ENCODE measurements around the gene GIMAP2. TPM values are rescaled to one million over a fixed set of nuclear protein-coding genes. Genes with fewer than 3 reads are reported as not detected.

GIMAP2 gene
- total RNA-seq, 1 experiment from 2014 or later, result not detected

DNA sequence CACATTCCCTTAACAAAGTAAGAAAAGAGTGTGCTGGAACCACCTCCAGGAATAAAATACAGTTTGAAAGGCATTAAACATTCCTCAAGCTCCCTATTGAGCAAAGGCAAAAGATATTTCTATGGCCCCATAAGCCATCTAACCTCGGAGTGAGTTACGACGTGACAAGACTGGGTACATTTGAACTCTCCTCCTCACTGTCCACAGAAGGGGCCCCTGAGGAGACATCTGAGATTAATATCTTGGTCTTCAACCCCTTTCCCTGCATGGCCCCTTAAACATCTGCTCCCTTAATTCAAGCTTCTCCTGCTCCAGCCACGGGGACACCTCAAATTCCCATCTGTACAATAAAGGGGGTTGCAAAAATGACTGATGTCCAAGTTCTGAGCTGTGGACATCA, 31.4 kb downstream of the GIMAP2 start:
- Histone ChIP-seq H3K23me2 (ENCODE audit: insufficient read length, low read depth, low read length, poor library complexity, severe bottlenecking) (no peaks in the 10 kb centered on the region), H3K4me2 (ENCODE audit: insufficient read depth, insufficient read length, low read length) (no peak overlapping the region), H4K5ac (ENCODE audit: insufficient read length, low read depth, low read length) (no peak overlapping the region), H3K27me3 (ENCODE audit: insufficient read depth, low read length) (peaks cover 2% of the 10 kb centered on the region; the same call in 1 of the 2 replicates), H2BK120ac (ENCODE audit: low read depth, low read length, poor library complexity, severe bottlenecking) (no peak overlapping the region), H3K23ac (ENCODE audit: insufficient read length, low read depth, low read length) (no peak overlapping the region), H2AK5ac (ENCODE audit: insufficient read length, low read length) (no peak overlapping the region), H2BK12ac (ENCODE audit: insufficient read length, low read depth, low read length) (no peak overlapping the region), H3K27ac (ENCODE audit: insufficient read length, low read depth, low read length) (no peak overlapping the region), H3K56ac (ENCODE audit: insufficient read length, low read depth, low read length) (no peak overlapping the region), H4K8ac (replicated peaks; ENCODE audit: insufficient read length, low read depth, low read length) (no peak overlapping the region), H3K79me2 (ENCODE audit: insufficient read depth, low read length) (no peaks in the 10 kb centered on the region), H3K4me1 (ENCODE audit: insufficient read depth, low read length) (no peaks in the 10 kb centered on the region), H4K91ac (ENCODE audit: insufficient read length, low read depth, low read length) (no peak overlapping the region), H2BK5ac (ENCODE audit: insufficient read length, low read length) (no peak overlapping the region), H2AFZ (ENCODE audit: low read length) (no peak overlapping the region), H3K14ac (ENCODE audit: insufficient read depth, low read length) (no peak overlapping the region), H3K9me3 (ENCODE audit: control insufficient read depth, low read depth, low read length) (no peaks in the 10 kb centered on the region), H3K18ac (ENCODE audit: insufficient read length, low read depth, low read length) (no peak overlapping the region), H3K79me1 (ENCODE audit: insufficient read depth, low read depth, low read length, poor library complexity, severe bottlenecking) (no peaks in the 10 kb centered on the region), H3K4ac (ENCODE audit: low read depth, low read length) (no peak overlapping the region), H3K9ac (ENCODE audit: extremely low read depth, insufficient read length, low read length) (no peak overlapping the region), H2BK20ac (ENCODE audit: low read depth, low read length, poor library complexity, severe bottlenecking) (no peak overlapping the region), H4K20me1 (ENCODE audit: control insufficient read depth, insufficient read depth, insufficient read length) (no peaks in the 10 kb centered on the region), H2BK15ac (ENCODE audit: low read depth, low read length) (no peak overlapping the region), H3T11ph (ENCODE audit: low read length) (no peak overlapping the region)
- Mint-ChIP-seq H3K36me3 (ENCODE audit: insufficient read depth in 1 of 3, low read depth in 3 of 3) (no peaks in the 10 kb centered on the region; a peak in 1 of 7 replicates), H3K9me3 (peaks cover 15 to 32% of the 10 kb centered on the region in 2 experiments), H3K27me3 (ENCODE audit: low read depth) (peaks cover 97% of the 10 kb centered on the region), H3K4me1 (no peaks in the 10 kb centered on the region), H3K27ac (no peak overlapping the region), H3K4me3 (no peak overlapping the region)
- no CpG with 5 or more reads among the region's 4 CpGs for WGBS (ENCODE audit: extremely low coverage, insufficient read length, low lambda C conversion rate)
- TF ChIP-seq, protein P1, sequence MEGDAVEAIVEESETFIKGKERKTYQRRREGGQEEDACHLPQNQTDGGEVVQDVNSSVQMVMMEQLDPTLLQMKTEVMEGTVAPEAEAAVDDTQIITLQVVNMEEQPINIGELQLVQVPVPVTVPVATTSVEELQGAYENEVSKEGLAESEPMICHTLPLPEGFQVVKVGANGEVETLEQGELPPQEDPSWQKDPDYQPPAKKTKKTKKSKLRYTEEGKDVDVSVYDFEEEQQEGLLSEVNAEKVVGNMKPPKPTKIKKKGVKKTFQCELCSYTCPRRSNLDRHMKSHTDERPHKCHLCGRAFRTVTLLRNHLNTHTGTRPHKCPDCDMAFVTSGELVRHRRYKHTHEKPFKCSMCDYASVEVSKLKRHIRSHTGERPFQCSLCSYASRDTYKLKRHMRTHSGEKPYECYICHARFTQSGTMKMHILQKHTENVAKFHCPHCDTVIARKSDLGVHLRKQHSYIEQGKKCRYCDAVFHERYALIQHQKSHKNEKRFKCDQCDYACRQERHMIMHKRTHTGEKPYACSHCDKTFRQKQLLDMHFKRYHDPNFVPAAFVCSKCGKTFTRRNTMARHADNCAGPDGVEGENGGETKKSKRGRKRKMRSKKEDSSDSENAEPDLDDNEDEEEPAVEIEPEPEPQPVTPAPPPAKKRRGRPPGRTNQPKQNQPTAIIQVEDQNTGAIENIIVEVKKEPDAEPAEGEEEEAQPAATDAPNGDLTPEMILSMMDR (conservative IDR thresholded peaks at IDR 0.05), result no peak
- no peak for DNase-seq
